HCT116 (cell line): Measurements from ENCODE around the gene SEMA6A. TPM values are rescaled to one million over a fixed set of nuclear protein-coding genes. Genes with fewer than 3 reads are reported as not detected.

ENCODE experiments used
- ATAC-seq: fragments of 200-7000 bp; cut with Tn5 transposase; 2 replicates; pipeline ENCODE4 v1.9.1; 2020; ENCODE audit warnings: mild to moderate bottlenecking, moderate library complexity
- BruUV-seq: library from RNA; stranded (reverse); fragments of 400-500 nt; replicated peaks from 2 replicates; lab custom pipeline; 2021; lab: Mats Ljungman, UMichigan
- CTCF ChIA-PET: fragments of 300-600 bp; sonication (Branson Sonifier 250); formaldehyde crosslinking; loops from one replicate; lab custom pipeline; 2021; ENCODE audit warnings: antibody characterized with exemption; lab: Charles Lee
- POLR2A ChIA-PET: fragments of 300-600, 350-600 bp; sonication (Branson Sonifier 250); formaldehyde crosslinking; loops from one replicate; lab custom pipeline; 2021; ENCODE audit warnings: antibody characterized with exemption; lab: Charles Lee
- RAD21 ChIA-PET, 2 experiments: fragments of 300-600 bp; sonication (Branson Sonifier 250); formaldehyde crosslinking; loops; one replicate each; lab custom pipeline; 2023; ENCODE audit warnings: low total read pairs in 2 of 2; ENCODE audit not compliant: uncharacterized antibody in 2 of 2, unreplicated experiment in 2 of 2, low non-redundant PET in 1 of 2; lab: Charles Lee
- DNase-seq: peaks from one replicate; pipeline ENCODE4 v3.0.0-alpha.2; 2010; ENCODE audit warnings: low read depth, low spot score
- H2AFZ ChIP-seq: fragments of 200-600 bp; shearing (Covaris generic), sonication (generic); 2 replicates; pipeline ENCODE4 v1.6.1; 2017; ENCODE audit warnings: low read depth, mixed run types, mixed read lengths, antibody characterized with exemption, low read length; ENCODE audit not compliant: poor library complexity, severe bottlenecking
- H3K27ac ChIP-seq: 2 replicates; pipeline ENCODE4 v1.5.1; 2012; ENCODE audit warnings: low read depth, low read length
- H3K27me3 ChIP-seq: fragments of 200-600 bp; sonication (generic); 2 replicates; pipeline ENCODE4 v1.6.1; 2016; ENCODE audit warnings: mixed run types, low read length, mixed read lengths; ENCODE audit not compliant: insufficient read depth
- H3K36me3 ChIP-seq, 2 experiments: fragments of 200-500 bp in 1 of 2; fragments of 200-600 bp in 1 of 2; sonication (Bioruptor generic) in 1 of 2; sonication (generic) in 1 of 2; 2 replicates each; pipeline versions ENCODE4 v1.5.1 to v1.6.1; 2014 to 2016; ENCODE audit warnings: low read length in 2 of 2, inconsistent platforms in 1 of 2, mixed read lengths in 1 of 2, mixed run types in 1 of 2; ENCODE audit not compliant: insufficient read depth in 2 of 2, control insufficient read depth in 1 of 2
- H3K4me1 ChIP-seq, 2 experiments: fragments of 200-600 bp in 1 of 2; sonication (generic) in 1 of 2; 2 replicates each; pipeline versions ENCODE4 v1.5.1 to v1.6.1; 2012 to 2017; ENCODE audit warnings: low read length in 2 of 2, inconsistent platforms in 1 of 2, mild to moderate bottlenecking in 1 of 2, mixed read lengths in 1 of 2, mixed run types in 1 of 2, moderate library complexity in 1 of 2; ENCODE audit not compliant: insufficient read depth in 2 of 2, control insufficient read depth in 1 of 2
- H3K4me2 ChIP-seq: fragments of 200-600 bp; sonication (generic); 2 replicates; pipeline ENCODE4 v1.6.1; 2017; ENCODE audit warnings: mixed run types, low read length, mixed read lengths
- H3K4me3 ChIP-seq, 2 experiments: fragments of 200-600 bp in 1 of 2; sonication (generic) in 1 of 2; replicated peaks in 1 of 2; 2 replicates each; pipeline ENCODE4 v1.5.1; 2011 to 2016; ENCODE audit warnings: low read length in 2 of 2, control low read depth in 1 of 2, low read depth in 1 of 2, mild to moderate bottlenecking in 1 of 2, mixed read lengths in 1 of 2, mixed run types in 1 of 2
- H3K79me2 ChIP-seq: fragments of 200-600 bp; sonication (generic); 2 replicates; pipeline ENCODE4 v1.6.1; 2017; ENCODE audit warnings: mild to moderate bottlenecking, mixed run types, low read length, moderate library complexity, mixed read lengths; ENCODE audit not compliant: insufficient read depth
- H3K9ac ChIP-seq: fragments of 200-600 bp; sonication (generic); 2 replicates; pipeline ENCODE4 v1.6.1; 2016; ENCODE audit warnings: low read length, mixed read lengths
- H3K9me2 ChIP-seq: fragments of 200-600 bp; sonication (generic), shearing (Covaris generic); 2 replicates; pipeline ENCODE4 v1.6.1; 2017; ENCODE audit warnings: mixed run types, mild to moderate bottlenecking, moderate library complexity; ENCODE audit not compliant: insufficient read depth
- H3K9me3 ChIP-seq, 2 experiments: fragments of 200-500 bp in 1 of 2; fragments of 200-600 bp in 1 of 2; sonication (Bioruptor generic) in 1 of 2; sonication (generic) in 1 of 2; 2 replicates each; pipeline ENCODE4 v1.6.1; 2014 to 2017; ENCODE audit warnings: low read length in 2 of 2, mixed read lengths in 2 of 2, inconsistent platforms in 1 of 2, low read depth in 1 of 2, mild to moderate bottlenecking in 1 of 2, mixed run types in 1 of 2, moderate library complexity in 1 of 2; ENCODE audit not compliant: control insufficient read depth in 1 of 2, insufficient read depth in 1 of 2
- H4K20me1 ChIP-seq: fragments of 200-600 bp; sonication (generic), shearing (Covaris generic); 2 replicates; pipeline ENCODE4 v1.6.1; 2017; ENCODE audit warnings: mixed run types, mild to moderate bottlenecking, moderate library complexity; ENCODE audit not compliant: insufficient read depth
- CBX3 ChIP-seq: IDR thresholded peaks from 2 replicates; pipeline ENCODE4 v1.6.1; 2012; ENCODE audit warnings: low read depth
- ELF1 ChIP-seq: IDR thresholded peaks from 2 replicates; pipeline ENCODE4 v1.6.1; 2012; ENCODE audit warnings: low read depth, borderline replicate concordance
- FOSL1 ChIP-seq: IDR thresholded peaks from 2 replicates; pipeline ENCODE4 v1.6.1; 2012; ENCODE audit warnings: low read depth
- POLR2AphosphoS5 ChIP-seq: IDR thresholded peaks from 2 replicates; pipeline ENCODE4 v1.6.1; 2011; ENCODE audit warnings: mild to moderate bottlenecking, low read depth, low read length, moderate library complexity
- SIN3A ChIP-seq: IDR thresholded peaks from 2 replicates; pipeline ENCODE4 v1.6.1; 2012; ENCODE audit warnings: low read depth
- SP1 ChIP-seq: IDR thresholded peaks from 2 replicates; pipeline ENCODE4 v1.6.1; 2012; ENCODE audit warnings: low read depth
- ZBTB33 ChIP-seq: IDR thresholded peaks from 2 replicates; pipeline ENCODE4 v1.6.1; 2011; ENCODE audit warnings: mild to moderate bottlenecking, low read length, moderate library complexity; ENCODE audit not compliant: insufficient replicate concordance; ENCODE audit errors: extremely low read depth
- ZFX ChIP-seq: fragments of 450-650 bp; IDR thresholded peaks from 2 replicates; pipeline ENCODE4 v1.6.1; 2017
- ZNF274 ChIP-seq: fragments of 200-500 bp; sonication (Bioruptor generic); IDR thresholded peaks from 2 replicates; pipeline ENCODE4 v1.6.1; 2014; ENCODE audit warnings: mild to moderate bottlenecking, low read depth, low read length, inconsistent platforms
- intact Hi-C: fragments of 100-400 bp; cut with micrococcal nuclease; formaldehyde crosslinking; loops from 2 replicates; pipeline ENCODE4 v1.10.0; 2022
- total RNA-seq: library from RNA; stranded (reverse); gene quantifications from one replicate; pipeline ENCODE4 v1.2.1, GENCODE V29; 2021; ENCODE audit not compliant: unreplicated experiment

SEMA6A gene
- total RNA-seq, 1 experiment from 2014 or later, result 6.7 TPM

- ChIA-PET POLR2A (no interaction called here), CTCF (no interaction called here), RAD21 (no interaction called here)
- no peaks in the 10 kb centered on the region for H3K4me1 ChIP-seq
- DNase-seq (no peak), ATAC-seq (no peak)
- H3K4me2 ChIP-seq, result no peak overlapping the region
- no peaks in the 10 kb centered on the region for H3K79me2 ChIP-seq
- intact Hi-C loops, result no loop called here
- H3K9me3 ChIP-seq, result no peaks in the 10 kb centered on the region
- no peak overlapping the region for H3K9ac ChIP-seq
- H3K9me2 ChIP-seq, result no peaks in the 10 kb centered on the region
- BruUV-seq, result no TSS peak
- no peak for TF ChIP-seq ZFX
- no peak for TF ChIP-seq CBX3
- no peak for TF ChIP-seq POLR2AphosphoS5
- TF ChIP-seq FOSL1, result no peak
- TF ChIP-seq SIN3A, result no peak
- no peak for TF ChIP-seq ZNF274
- TF ChIP-seq ELF1, result no peak
- TF ChIP-seq ZBTB33, result no peak
- no peak for TF ChIP-seq SP1
- H3K4me3 ChIP-seq, result no peak overlapping the region
- no peak overlapping the region for H2AFZ ChIP-seq
- H3K27ac ChIP-seq, result no peak overlapping the region
- no peaks in the 10 kb centered on the region for H4K20me1 ChIP-seq
- H3K27me3 ChIP-seq, result no peaks in the 10 kb centered on the region
- H3K36me3 ChIP-seq, result no peaks in the 10 kb centered on the region
These were observed 86.1 kb downstream of the SEMA6A start for GRCh38 chr5:116488356-116489041.
